Stimulated activated CD4-positive, alpha-beta T cell treated with anti-CD3 and anti-CD28 coated beads, Interleukin-4, amount 100 ng/mL, for 4 hours (primary cell): ENCODE data around the gene SRBD1.

Experiments
- DNase-seq, 2 experiments: peaks; one replicate each; pipeline ENCODE4 v3.0.0-alpha.2; 2020

The SRBD1 gene

GRCh38 chr2:45543257-45543656 is 67.8 kb downstream of the SRBD1 start:
- DNase-seq, result no peak

GRCh38 chr2:45542013-45542412 is 69.1 kb downstream of the SRBD1 start:
- no peak for DNase-seq

GRCh38 chr2:45541450-45541849 is 69.6 kb downstream of the SRBD1 start:
- no peak for DNase-seq

DNA sequence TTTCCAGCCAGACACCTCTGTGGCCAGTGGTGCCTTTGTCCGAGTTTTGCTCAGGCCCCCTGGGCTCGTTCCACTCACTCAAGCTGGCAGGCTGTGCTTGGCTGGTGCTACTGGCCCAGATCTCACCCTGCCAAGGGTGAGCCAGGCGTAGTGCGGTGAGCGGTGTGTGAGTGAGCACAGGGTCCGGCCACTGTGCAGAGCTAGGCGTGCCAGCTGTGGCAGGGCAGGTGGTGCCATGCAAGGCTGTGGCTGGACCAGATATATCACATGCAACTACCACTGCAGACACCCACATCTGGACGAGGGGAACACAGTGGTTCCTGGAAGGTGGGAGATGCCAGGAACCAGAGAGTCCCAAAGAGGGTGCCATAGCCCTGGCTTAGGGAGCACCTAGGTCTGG is 70.1 kb downstream of the SRBD1 start:
- DNase-seq, result no peak

DNA sequence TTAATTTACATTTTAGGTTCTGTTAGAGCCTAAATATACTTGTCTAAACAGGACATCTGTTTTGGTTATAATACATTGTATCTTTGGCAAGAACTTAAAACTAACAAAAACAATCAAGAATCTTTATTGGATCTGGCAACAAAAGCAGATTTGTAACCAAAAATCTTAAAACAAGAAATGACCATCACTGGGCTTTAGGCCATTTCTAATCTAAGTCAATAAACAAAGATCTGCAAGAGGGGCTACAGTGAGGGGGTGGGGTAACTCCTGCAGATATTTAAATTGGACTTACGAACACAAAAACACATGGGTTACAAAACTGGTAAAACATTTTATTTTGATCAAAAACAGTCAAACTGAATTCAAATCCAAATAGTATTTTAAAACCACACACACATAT is 77.3 kb downstream of the SRBD1 start:
- DNase-seq, result no peak

DNA sequence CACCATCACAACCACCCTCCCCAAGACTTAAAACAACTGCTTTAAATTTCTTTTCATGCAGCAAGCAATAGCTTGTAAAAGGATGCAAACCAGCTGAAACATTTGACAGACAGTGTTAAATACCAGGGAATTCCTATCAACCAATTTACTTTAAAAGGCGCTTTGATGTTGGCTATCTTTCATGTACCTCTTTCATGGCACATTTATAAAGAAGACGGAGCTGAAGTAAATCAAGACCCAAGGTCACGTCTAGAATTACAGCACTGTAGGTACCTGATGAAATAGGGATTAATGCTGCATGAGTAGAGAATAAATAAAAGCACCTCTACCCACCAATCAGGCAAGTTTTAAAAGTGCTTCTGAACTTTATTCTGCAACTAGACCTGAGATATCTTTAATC is 78.9 kb downstream of the SRBD1 start:
- DNase-seq, result no peak

- DNase-seq, result no peak
Observed at GRCh38 chr2:45524016-45524415, 87.1 kb downstream of the SRBD1 start.

GRCh38 chr2:45518546-45518945 is 92.5 kb downstream of the SRBD1 start:
- DNase-seq, result no peak

GRCh38 chr2:45510701-45511420 is 100.2 kb downstream of the SRBD1 start:
- DNase-seq, result no peak

- no peak for DNase-seq
Observed at GRCh38 chr2:45506756-45507155, 104.3 kb downstream of the SRBD1 start.

- DNase-seq, result no peak
Observed at GRCh38 chr2:45505138-45505537, 105.9 kb downstream of the SRBD1 start.

GRCh38 chr2:45498661-45499550 is 112.2 kb downstream of the SRBD1 start:
- DNase-seq, result no peak

DNA sequence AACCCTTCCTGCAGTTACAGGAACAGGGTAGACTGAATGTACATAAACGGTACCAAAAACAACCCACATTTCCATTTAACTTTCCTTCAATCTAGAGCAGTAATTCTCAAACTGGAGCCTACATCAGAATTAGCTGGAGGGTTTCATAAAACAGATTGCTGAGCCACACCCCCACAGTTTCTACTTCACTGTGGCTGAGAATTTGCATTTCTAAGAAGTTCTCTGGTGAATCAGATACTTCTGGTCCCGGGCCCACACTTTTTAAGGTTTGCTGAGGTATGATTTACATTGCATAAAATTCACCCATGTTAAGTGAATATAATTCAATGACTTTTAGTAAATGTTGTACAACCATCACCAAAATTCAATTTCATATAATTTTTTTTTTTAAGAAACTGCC is 113.7 kb downstream of the SRBD1 start:
- peak in 1 of 2 experiments; percentile 14 for DNase-seq

DNA sequence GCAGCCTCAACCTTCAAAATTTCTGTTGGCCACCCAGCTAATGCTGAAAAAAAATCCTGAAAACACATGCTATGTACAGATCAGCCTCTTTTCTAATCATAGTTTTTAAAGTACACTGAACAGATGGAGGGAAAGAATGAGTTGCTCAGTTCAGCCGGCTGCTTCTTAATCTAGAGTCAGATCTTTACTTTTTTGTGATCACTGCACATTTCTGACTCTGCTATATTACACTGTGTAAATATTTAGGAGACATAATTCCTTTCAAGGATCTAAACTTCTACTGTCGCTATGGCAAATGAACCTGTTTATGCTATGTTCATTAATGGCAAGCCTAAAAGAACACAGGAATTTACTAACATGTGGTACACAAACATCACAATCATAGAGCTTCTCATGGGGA is 114.2 kb downstream of the SRBD1 start:
- no peak for DNase-seq

- no peak for DNase-seq
Observed at GRCh38 chr2:45494978-45495293, 116.1 kb downstream of the SRBD1 start.

DNA sequence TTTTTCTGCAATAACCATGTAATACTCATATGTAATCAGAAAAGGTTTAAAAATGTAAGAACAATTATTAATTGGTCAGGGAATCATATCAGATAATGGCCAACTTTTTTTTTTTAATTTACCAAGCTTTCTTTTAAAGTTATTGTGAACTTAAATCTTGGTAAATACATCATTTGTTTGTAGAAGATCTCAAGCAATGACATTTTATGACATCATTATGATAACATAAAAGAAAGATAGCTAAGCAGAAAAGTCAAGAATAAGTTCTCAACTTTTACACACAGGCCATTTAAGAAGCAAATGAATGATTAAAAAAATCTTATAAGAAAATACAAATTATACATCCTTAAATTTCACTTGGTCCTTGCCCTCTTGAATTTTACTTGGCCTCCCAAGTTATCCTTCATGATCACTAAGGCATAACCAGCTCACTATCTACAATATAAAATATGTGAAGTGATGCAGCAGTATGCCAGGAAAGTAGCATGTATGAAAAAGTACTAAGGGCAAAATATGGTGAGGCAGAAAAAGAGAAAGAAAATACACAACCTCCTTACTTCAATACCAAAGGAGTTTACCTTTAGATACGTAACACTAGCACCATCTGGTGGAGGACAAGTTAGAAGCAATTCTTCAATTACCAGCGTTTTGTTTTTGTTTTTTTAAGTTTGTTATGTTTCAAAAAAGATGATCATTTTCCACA is 116.6 kb downstream of the SRBD1 start:
- DNase-seq, result no peak

DNA sequence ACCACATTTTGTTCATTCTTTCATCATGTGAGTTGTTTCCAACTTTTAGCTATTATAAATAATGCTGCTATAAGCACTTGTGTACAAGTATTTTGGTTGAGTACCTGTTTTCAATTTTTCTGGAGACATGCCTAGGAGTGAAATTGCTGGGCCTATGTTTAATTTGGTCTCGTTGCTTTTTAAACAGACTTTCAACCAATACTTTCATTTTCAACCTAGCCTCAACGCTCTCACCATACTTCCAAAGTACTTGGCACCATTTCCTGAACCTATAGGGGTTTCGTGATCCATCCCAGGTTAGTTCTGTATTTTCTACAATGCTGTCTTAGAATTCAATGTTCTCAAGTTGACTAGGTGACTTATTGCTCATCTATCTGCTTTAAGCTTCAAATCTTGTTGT is 126.1 kb downstream of the SRBD1 start:
- no peak for DNase-seq

DNA sequence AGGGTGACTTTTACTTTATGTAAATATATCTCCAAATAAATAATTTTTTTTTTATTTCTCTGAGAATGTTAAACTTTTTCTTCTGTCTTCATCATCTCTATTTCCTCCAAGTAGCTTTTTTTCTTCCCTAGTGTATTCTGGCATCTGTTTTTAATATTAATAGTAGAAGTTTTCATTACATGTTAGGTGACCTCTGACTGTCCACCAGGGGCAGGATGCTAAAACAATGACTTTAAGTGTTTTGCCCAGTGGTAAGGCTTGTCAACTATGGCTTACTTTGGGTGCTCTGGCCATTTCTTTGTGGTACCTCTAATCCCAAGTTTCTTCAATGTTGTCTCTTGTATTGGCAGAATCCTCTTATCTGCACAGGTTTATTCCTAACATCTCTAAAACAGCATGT is 127.1 kb downstream of the SRBD1 start:
- DNase-seq, result no peak

GRCh38 chr2:45477546-45477945 is 133.5 kb downstream of the SRBD1 start:
- DNase-seq, result no peak

DNA sequence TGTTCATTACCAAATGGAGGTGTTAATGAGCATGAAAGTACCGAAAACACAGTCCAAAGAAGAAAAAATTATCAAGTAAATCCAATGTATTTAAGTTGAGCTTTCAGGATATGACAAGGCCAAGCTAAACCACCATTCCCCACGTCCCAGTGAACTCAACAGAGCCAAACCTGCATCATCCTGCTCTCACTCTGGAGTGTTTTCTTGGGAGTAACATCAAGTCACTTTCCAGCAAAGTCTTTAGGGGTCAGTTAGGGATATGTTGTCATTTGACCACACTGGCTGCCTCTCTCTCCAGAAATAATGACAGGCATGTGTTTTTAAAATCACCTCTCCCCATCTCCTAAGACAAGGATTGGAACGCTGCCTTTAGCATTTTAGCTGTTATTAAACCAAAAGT is 140.5 kb downstream of the SRBD1 start:
- DNase-seq, result no peak

- no peak for DNase-seq
Observed at GRCh38 chr2:45469314-45470099, 141.6 kb downstream of the SRBD1 start.

- DNase-seq, result no peak
Observed at GRCh38 chr2:45468279-45468678, 142.8 kb downstream of the SRBD1 start.

- no peak for DNase-seq
Observed at GRCh38 chr2:45466053-45466452, 145.0 kb downstream of the SRBD1 start.
